Caco-2 (cell line): ENCODE results near the gene MROH8. TPM values are rescaled to one million over a fixed set of nuclear protein-coding genes. Genes with fewer than 3 reads are reported as not detected.
"Not testable (repeated sequence)": the region's sequence is repeated elsewhere in the genome, so short reads cannot be mapped to it uniquely, and the experiment has no call there.

Source experiments
- BruUV-seq: library from RNA; stranded (reverse); fragments of 400-500 nt; replicated peaks from 2 replicates; lab custom pipeline; 2021; lab: Mats Ljungman, UMichigan
- CTCF ChIA-PET: fragments of 300-600 bp; sonication (Branson Sonifier 250); formaldehyde crosslinking; loops from one replicate; lab custom pipeline; 2022; ENCODE audit warnings: antibody characterized with exemption; lab: Charles Lee
- POLR2A ChIA-PET: fragments of 300-600 bp; sonication (Branson Sonifier 250); formaldehyde crosslinking; loops from one replicate; lab custom pipeline; 2022; ENCODE audit warnings: antibody characterized with exemption; lab: Charles Lee
- DNase-seq, 2 experiments: peaks; one replicate each; pipeline versions ENCODE4 v3.0.0 to v3.0.0-alpha.2; 2020 to 2022
- H3K27me3 ChIP-seq: replicated peaks from 2 replicates; pipeline ENCODE4 v1.6.0; 2011; ENCODE audit warnings: low read length; ENCODE audit not compliant: control insufficient read depth, insufficient read depth
- H3K36me3 ChIP-seq: 2 replicates; pipeline ENCODE4 v1.5.1; 2011; ENCODE audit warnings: low read length; ENCODE audit not compliant: control insufficient read depth, insufficient read depth
- H3K4me1 ChIP-seq: fragments of 250-450 bp; sonication (Bioruptor Pico); 2 replicates; pipeline ENCODE4 v1.5.1; 2020; ENCODE audit warnings: mild to moderate bottlenecking
- H3K4me3 ChIP-seq: 2 replicates; pipeline ENCODE4 v1.5.1; 2011; ENCODE audit warnings: low read depth, mild to moderate bottlenecking, control low read depth, low read length
- H3K9me3 ChIP-seq: fragments of 250-450 bp; sonication (Bioruptor Pico); 2 replicates; pipeline ENCODE4 v1.5.1; 2020; ENCODE audit warnings: mild to moderate bottlenecking, moderate library complexity
- H3K27ac Mint-ChIP-seq: one replicate; pipeline ENCODE4 v1.8.0; 2022; ENCODE audit warnings: mixed read lengths; ENCODE audit not compliant: unreplicated experiment
- H3K27me3 Mint-ChIP-seq: one replicate; pipeline ENCODE4 v1.8.0; 2022; ENCODE audit warnings: mixed read lengths; ENCODE audit not compliant: insufficient read depth, unreplicated experiment
- H3K36me3 Mint-ChIP-seq: one replicate; pipeline ENCODE4 v1.8.0; 2022; ENCODE audit warnings: mild to moderate bottlenecking, mixed read lengths; ENCODE audit not compliant: insufficient read depth, unreplicated experiment
- H3K4me1 Mint-ChIP-seq: one replicate; pipeline ENCODE4 v1.8.0; 2022; ENCODE audit warnings: low read depth, mixed read lengths; ENCODE audit not compliant: unreplicated experiment
- H3K4me3 Mint-ChIP-seq: one replicate; pipeline ENCODE4 v1.8.0; 2022; ENCODE audit warnings: mild to moderate bottlenecking, moderate library complexity, mixed read lengths; ENCODE audit not compliant: unreplicated experiment
- H3K9me3 Mint-ChIP-seq: one replicate; pipeline ENCODE4 v1.8.0; 2022; ENCODE audit warnings: mixed read lengths; ENCODE audit not compliant: unreplicated experiment
- CTCF ChIP-seq, 2 experiments: fragments of 200-600 bp in 1 of 2; IDR thresholded peaks; 1 replicate in 1 of 2; 2 replicates in 1 of 2; pipeline versions ENCODE4 v1.5.1 to v1.8.0; 2011 to 2022; ENCODE audit warnings: antibody characterized with exemption in 1 of 2, control low read depth in 1 of 2, inconsistent platforms in 1 of 2, low read depth in 1 of 2, low read length in 1 of 2, mild to moderate bottlenecking in 1 of 2, moderate library complexity in 1 of 2; ENCODE audit not compliant: insufficient read depth in 1 of 2, severe bottlenecking in 1 of 2, unreplicated experiment in 1 of 2
- intact Hi-C: fragments of 100-400 bp; cut with micrococcal nuclease; formaldehyde crosslinking; loops from one replicate; pipeline ENCODE4 v1.10.0; 2022; ENCODE audit not compliant: unreplicated experiment
- total RNA-seq: library from RNA; stranded (reverse); gene quantifications from 2 replicates; pipeline ENCODE4 v1.2.3, GENCODE V29; 2022

The MROH8 gene
- total RNA-seq, 1 experiment from 2014 or later: 2.6 TPM

GRCh38 chr20:37151529-37151928, 27.8 kb downstream of the MROH8 start:
- TF ChIP-seq CTCF (IDR thresholded peaks at IDR 0.05; ENCODE audit: insufficient read depth in 1 of 2, low read depth in 1 of 2, low read length in 1 of 2, severe bottlenecking in 1 of 2, unreplicated experiment in 1 of 2): no peak
- CTCF ChIA-PET: interaction anchor here (0.9 kb wide), 1 partner anchor 56 kb away, joined by 7 read pairs; the partner anchor contains the start of gene RBL1
- Histone ChIP-seq H3K4me3 (no peak overlapping the region), H3K36me3 (no peaks in the 10 kb centered on the region), H3K27me3 (no peaks in the 10 kb centered on the region), H3K9me3 (0 out of 2 replicates have a peak, but pooled peaks cover 2% of the 10 kb centered on the region), H3K4me1 (0 out of 2 replicates have a peak, but pooled peaks cover 6% of the 10 kb centered on the region)
- H3K4me3 Mint-ChIP-seq: no peak overlapping the region
- DNase-seq: no peak
- no peaks in the 10 kb centered on the region for H3K9me3 Mint-ChIP-seq
- no TSS peak for BruUV-seq
- H3K27me3 Mint-ChIP-seq: no peaks in the 10 kb centered on the region
- no peak overlapping the region for H3K27ac Mint-ChIP-seq
- intact Hi-C loops: no loop called here
- no peaks in the 10 kb centered on the region for H3K36me3 Mint-ChIP-seq
- POLR2A ChIA-PET: no interaction called here
- H3K4me1 Mint-ChIP-seq: peaks cover 12% of the 10 kb centered on the region

GRCh38 chr20:37150864-37151263, 28.5 kb downstream of the MROH8 start:
- POLR2A ChIA-PET, H3K9me3 ChIP-seq, intact Hi-C loops, H3K4me3 ChIP-seq, H3K4me1 ChIP-seq, H3K9me3 Mint-ChIP-seq, H3K36me3 ChIP-seq, DNase-seq, H3K4me1 Mint-ChIP-seq, H3K27me3 ChIP-seq, BruUV-seq, H3K36me3 Mint-ChIP-seq, CTCF ChIA-PET, H3K4me3 Mint-ChIP-seq, H3K27ac Mint-ChIP-seq, H3K27me3 Mint-ChIP-seq: not testable (repeated sequence)

GRCh38 chr20:37147250-37147649, 32.1 kb downstream of the MROH8 start:
- CTCF ChIA-PET: interaction anchor here (0.8 kb wide), 1 partner anchor 44 kb away, joined by 3 read pairs; no protein-coding TSS in a partner anchor
- Mint-ChIP-seq H3K36me3 (no peaks in the 10 kb centered on the region), H3K27me3 (no peaks in the 10 kb centered on the region), H3K27ac (no peak overlapping the region), H3K9me3 (no peaks in the 10 kb centered on the region), H3K4me1 (peaks cover 7% of the 10 kb centered on the region), H3K4me3 (no peak overlapping the region)
- POLR2A ChIA-PET: no interaction called here
- DNase-seq: no peak
- peaks cover 7% of the 10 kb centered on the region; the same call in 1 of the 2 replicates for H3K4me1 ChIP-seq
- H3K27me3 ChIP-seq: no peaks in the 10 kb centered on the region
- no peaks in the 10 kb centered on the region for H3K36me3 ChIP-seq
- no peak overlapping the region for H3K4me3 ChIP-seq
- BruUV-seq: no TSS peak
- H3K9me3 ChIP-seq: 0 out of 2 replicates have a peak, but pooled peaks cover 2% of the 10 kb centered on the region
- intact Hi-C loops: no loop called here
- no peak for TF ChIP-seq CTCF (IDR thresholded peaks at IDR 0.05; ENCODE audit: insufficient read depth in 1 of 2, low read depth in 1 of 2, low read length in 1 of 2, severe bottlenecking in 1 of 2, unreplicated experiment in 1 of 2)
